ENCODE results near the gene PTPRM. TPM values are rescaled to one million over a fixed set of nuclear protein-coding genes. Genes with fewer than 3 reads are reported as not detected.

Gene PTPRM
- total and polyA plus RNA-seq, 4 donors: 118 to 160 (median 122) TPM

DNA sequence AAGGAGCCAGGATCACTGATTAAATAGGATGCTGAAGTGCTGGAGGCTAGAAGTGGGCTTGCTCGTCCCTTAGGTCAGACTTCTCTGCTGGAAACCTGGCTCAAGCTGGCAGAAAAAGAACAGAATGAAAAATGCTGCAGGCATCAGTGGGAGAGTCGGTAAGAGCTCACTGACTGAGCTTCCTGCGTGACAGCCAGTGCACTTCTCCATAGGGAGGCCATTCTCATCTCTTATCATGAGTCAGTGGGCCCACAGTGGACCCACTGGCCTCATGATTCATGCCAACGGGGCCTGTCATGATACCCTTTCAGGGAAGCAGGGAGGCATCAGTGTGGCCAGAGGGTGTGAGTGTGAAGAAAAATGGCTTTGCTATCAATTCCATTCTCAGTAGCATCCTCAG, 498.2 kb downstream of the PTPRM start:
- Histone ChIP-seq H3K4me3 (ENCODE audit: low read depth, low read length) (no peak overlapping the region), H3K9me3 (ENCODE audit: control insufficient read depth, insufficient read depth, low read length) (no peaks in the 10 kb centered on the region), H3K4me1 (ENCODE audit: control insufficient read depth, insufficient read depth, low read length) (no peaks in the 10 kb centered on the region), H3K27me3 (ENCODE audit: control insufficient read depth, insufficient read depth, low read length) (no peaks in the 10 kb centered on the region), H3K36me3 (ENCODE audit: control insufficient read depth, insufficient read depth, low read length) (no peaks in the 10 kb centered on the region), H3K27ac (ENCODE audit: low read depth, low read length) (no peak overlapping the region)
- 34% methylated on average over 3 of the region's 4 CpGs for WGBS (ENCODE audit: insufficient coverage)
- DNase-seq (ENCODE audit: low read depth in 4 of 6, low spot score in 6 of 6): peak in 1 of 6 donors; percentile 64

DNA sequence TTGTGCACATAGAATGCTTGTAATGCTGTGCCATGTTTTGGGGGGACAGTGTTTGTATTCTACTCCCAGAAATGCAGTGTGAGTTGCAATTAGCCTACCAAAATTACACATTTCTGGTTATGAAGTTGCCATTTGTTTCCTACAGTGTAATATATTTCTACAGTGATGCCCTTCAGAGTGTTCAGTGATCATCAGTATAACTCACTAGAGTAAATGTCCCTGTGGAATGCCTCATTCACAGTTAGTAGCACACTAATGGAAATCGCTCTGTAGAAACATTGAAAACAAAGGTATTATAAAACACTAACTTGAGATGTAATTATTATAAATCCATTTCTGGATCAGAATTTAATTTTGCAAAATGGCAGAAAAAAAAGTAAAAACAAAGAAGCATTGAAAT, 498.7 kb downstream of the PTPRM start:
- Histone ChIP-seq H3K9me3 (ENCODE audit: control insufficient read depth, insufficient read depth, low read length) (no peaks in the 10 kb centered on the region), H3K27ac (ENCODE audit: low read depth, low read length) (no peak overlapping the region), H3K36me3 (ENCODE audit: control insufficient read depth, insufficient read depth, low read length) (no peaks in the 10 kb centered on the region), H3K4me1 (ENCODE audit: control insufficient read depth, insufficient read depth, low read length) (no peaks in the 10 kb centered on the region), H3K4me3 (ENCODE audit: low read depth, low read length) (no peak overlapping the region), H3K27me3 (ENCODE audit: control insufficient read depth, insufficient read depth, low read length) (no peaks in the 10 kb centered on the region)
- DNase-seq (ENCODE audit: low read depth in 4 of 6, low spot score in 6 of 6): peak in 1 of 6 donors; percentile 57
- no CpG with 5 or more reads among the region's 1 CpG for WGBS (ENCODE audit: insufficient coverage)

DNA sequence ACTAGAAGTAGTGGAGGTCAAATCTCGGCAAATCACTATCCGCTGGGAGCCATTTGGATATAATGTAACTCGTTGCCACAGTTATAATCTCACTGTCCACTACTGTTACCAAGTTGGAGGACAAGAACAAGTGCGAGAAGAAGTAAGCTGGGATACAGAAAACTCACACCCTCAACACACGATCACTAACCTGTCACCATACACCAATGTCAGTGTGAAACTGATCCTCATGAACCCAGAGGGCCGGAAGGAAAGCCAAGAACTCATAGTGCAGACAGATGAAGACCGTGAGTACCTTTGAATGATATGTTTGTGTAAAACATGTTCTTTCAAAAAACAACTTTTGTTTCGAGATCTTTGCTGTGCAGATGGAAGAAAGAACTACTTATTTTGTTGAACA, 502.6 kb downstream of the PTPRM start:
- H3K4me3 ChIP-seq (ENCODE audit: low read depth, low read length): no peak overlapping the region
- H3K4me1 ChIP-seq (ENCODE audit: control insufficient read depth, insufficient read depth, low read length): no peaks in the 10 kb centered on the region
- no peak overlapping the region for H3K27ac ChIP-seq (ENCODE audit: low read depth, low read length)
- no CpG with 5 or more reads among the region's 8 CpGs for WGBS (ENCODE audit: insufficient coverage)
- H3K27me3 ChIP-seq (ENCODE audit: control insufficient read depth, insufficient read depth, low read length): no peaks in the 10 kb centered on the region
- H3K9me3 ChIP-seq (ENCODE audit: control insufficient read depth, insufficient read depth, low read length): no peaks in the 10 kb centered on the region
- DNase-seq (ENCODE audit: low read depth in 4 of 6, low spot score in 6 of 6): no peak
- H3K36me3 ChIP-seq (ENCODE audit: control insufficient read depth, insufficient read depth, low read length): no peaks in the 10 kb centered on the region

DNA sequence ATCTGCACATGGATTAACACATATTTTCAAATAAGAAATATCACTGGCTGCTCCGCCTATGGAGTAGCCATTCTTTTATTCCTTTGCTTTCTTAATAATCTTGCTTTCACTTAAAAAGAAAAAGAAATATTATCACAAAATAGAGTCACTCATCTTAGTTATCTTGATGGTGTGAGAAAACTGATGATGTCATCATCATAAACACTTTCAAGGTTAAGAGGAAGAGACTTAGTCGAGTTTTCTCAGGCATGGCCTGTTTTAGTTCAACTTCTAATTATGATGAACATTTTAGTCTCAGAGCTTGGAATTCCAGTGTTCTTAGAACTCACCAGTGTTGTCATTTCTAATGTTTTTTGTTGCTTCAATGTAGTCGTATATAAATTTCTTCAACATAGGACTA, 506.1 kb downstream of the PTPRM start:
- no peak for DNase-seq (ENCODE audit: low read depth in 4 of 6, low spot score in 6 of 6)
- H3K4me1 ChIP-seq (ENCODE audit: control insufficient read depth, insufficient read depth, low read length): no peaks in the 10 kb centered on the region
- WGBS (ENCODE audit: insufficient coverage): no CpG with 5 or more reads among the region's 3 CpGs
- no peaks in the 10 kb centered on the region for H3K9me3 ChIP-seq (ENCODE audit: control insufficient read depth, insufficient read depth, low read length)
- H3K36me3 ChIP-seq (ENCODE audit: control insufficient read depth, insufficient read depth, low read length): no peaks in the 10 kb centered on the region
- no peaks in the 10 kb centered on the region for H3K27me3 ChIP-seq (ENCODE audit: control insufficient read depth, insufficient read depth, low read length)
- no peak overlapping the region for H3K4me3 ChIP-seq (ENCODE audit: low read depth, low read length)
- no peak overlapping the region for H3K27ac ChIP-seq (ENCODE audit: low read depth, low read length)

DNA sequence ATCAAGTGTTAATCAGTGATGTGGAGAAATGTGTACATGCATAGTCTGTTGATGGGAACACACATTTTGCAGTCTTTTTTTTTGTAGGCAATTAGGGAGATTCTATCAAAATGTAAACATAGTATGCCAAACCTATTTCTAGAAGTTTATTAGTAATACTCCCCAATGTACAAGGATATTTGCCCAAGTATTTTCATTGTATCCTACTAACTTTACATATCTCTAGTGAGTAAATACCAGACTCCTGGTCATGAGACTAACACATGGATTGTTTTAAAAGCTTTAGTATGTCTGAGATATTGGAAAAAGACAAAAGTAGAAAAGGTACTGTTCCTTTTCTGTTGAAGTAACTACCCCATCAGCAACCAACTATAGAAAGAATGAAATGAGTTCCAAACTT, 513.0 kb downstream of the PTPRM start:
- no peaks in the 10 kb centered on the region for H3K9me3 ChIP-seq (ENCODE audit: control insufficient read depth, insufficient read depth, low read length)
- no peaks in the 10 kb centered on the region for H3K4me1 ChIP-seq (ENCODE audit: control insufficient read depth, insufficient read depth, low read length)
- H3K27me3 ChIP-seq (ENCODE audit: control insufficient read depth, insufficient read depth, low read length): no peaks in the 10 kb centered on the region
- no peaks in the 10 kb centered on the region for H3K36me3 ChIP-seq (ENCODE audit: control insufficient read depth, insufficient read depth, low read length)
- H3K4me3 ChIP-seq (ENCODE audit: low read depth, low read length): no peak overlapping the region
- no peak overlapping the region for H3K27ac ChIP-seq (ENCODE audit: low read depth, low read length)
- DNase-seq (ENCODE audit: low read depth in 4 of 6, low spot score in 6 of 6): no peak

DNA sequence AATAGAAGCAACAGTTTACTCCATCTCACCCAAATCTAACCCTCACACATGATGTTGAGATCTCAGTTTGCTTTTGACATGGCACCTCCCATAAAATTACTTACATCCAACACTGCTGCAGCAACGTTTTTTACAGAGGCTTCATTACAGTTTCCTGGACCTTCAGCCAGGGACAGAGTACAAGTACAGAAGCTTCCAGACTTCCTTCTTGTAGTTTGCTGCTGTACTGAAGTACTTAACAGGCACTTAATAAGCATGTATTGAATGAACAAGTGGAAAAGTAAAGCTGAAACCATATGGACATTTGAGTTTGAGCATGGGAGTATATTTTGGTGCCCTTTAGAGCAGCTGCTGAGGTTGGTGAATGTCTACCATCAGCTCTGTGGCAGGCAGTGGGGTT, 514.2 kb downstream of the PTPRM start:
- WGBS (ENCODE audit: insufficient coverage): 100% methylated on average over 1 of the region's 1 CpG
- no peak for DNase-seq (ENCODE audit: low read depth in 4 of 6, low spot score in 6 of 6)
- Histone ChIP-seq H3K4me3 (ENCODE audit: low read depth, low read length) (no peak overlapping the region), H3K9me3 (ENCODE audit: control insufficient read depth, insufficient read depth, low read length) (no peaks in the 10 kb centered on the region), H3K27ac (ENCODE audit: low read depth, low read length) (no peak overlapping the region), H3K4me1 (ENCODE audit: control insufficient read depth, insufficient read depth, low read length) (no peaks in the 10 kb centered on the region), H3K27me3 (ENCODE audit: control insufficient read depth, insufficient read depth, low read length) (no peaks in the 10 kb centered on the region), H3K36me3 (ENCODE audit: control insufficient read depth, insufficient read depth, low read length) (no peaks in the 10 kb centered on the region)

DNA sequence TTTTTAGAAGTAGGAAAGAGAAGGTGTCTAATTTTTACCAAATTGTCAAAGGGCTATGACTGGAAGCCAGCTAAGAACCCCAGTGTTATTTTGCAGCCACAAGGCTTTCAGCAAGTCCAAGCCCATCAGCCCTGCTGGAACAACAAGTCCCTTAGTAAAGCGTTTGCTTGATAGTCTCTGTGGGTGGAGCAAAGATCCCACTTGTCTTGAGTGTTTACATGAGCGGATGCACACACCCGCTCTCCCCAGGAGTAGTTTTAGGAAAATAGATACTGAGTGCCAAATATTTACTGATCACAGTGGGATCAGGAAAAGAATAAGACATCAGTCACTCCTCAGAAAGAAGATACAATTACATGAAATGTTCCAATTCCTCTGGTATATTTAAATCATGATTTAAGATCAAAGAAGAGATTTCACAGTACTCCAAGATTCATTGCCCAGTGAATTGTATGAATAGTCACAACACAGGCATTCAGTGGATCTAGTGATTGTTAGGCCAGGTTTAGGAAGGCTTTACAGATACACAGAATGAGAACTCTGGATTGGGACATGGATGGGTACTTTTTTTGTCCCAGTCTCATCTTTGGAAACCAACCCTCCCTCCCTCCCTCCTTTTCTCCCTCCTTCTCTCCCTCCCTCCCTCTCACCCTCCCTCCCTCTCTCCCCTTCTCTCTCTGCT, 514.9 kb downstream of the PTPRM start:
- no peak overlapping the region for H3K27ac ChIP-seq (ENCODE audit: low read depth, low read length)
- no peak overlapping the region for H3K4me3 ChIP-seq (ENCODE audit: low read depth, low read length)
- H3K27me3 ChIP-seq (ENCODE audit: control insufficient read depth, insufficient read depth, low read length): no peaks in the 10 kb centered on the region
- 43% methylated on average over 1 of the region's 3 CpGs for WGBS (ENCODE audit: insufficient coverage)
- DNase-seq (ENCODE audit: low read depth in 4 of 6, low spot score in 6 of 6): peak in 1 of 6 donors; percentile 51
- no peaks in the 10 kb centered on the region for H3K9me3 ChIP-seq (ENCODE audit: control insufficient read depth, insufficient read depth, low read length)
- no peaks in the 10 kb centered on the region for H3K4me1 ChIP-seq (ENCODE audit: control insufficient read depth, insufficient read depth, low read length)
- no peaks in the 10 kb centered on the region for H3K36me3 ChIP-seq (ENCODE audit: control insufficient read depth, insufficient read depth, low read length)

DNA sequence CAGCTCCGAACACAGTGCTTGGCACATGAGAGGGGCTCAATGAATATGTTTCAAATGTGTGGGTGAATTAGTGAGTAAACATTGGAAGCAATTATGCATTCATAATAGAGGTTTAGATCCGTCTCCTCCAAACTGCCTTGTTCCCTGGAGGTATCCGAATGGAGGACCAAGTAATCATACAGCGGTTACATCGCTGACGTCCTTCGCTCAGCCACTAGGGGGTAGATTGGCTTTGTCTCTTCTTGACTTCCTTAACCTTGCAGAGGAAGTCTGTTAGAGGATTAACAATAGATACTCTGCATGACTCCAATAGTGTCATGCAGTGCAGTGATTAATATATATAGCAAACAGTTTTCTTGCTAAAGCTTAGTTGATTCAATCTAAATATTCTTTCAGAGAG, 517.0 kb downstream of the PTPRM start:
- Histone ChIP-seq H3K4me3 (ENCODE audit: low read depth, low read length) (no peak overlapping the region), H3K27ac (ENCODE audit: low read depth, low read length) (no peak overlapping the region), H3K36me3 (ENCODE audit: control insufficient read depth, insufficient read depth, low read length) (no peaks in the 10 kb centered on the region), H3K27me3 (ENCODE audit: control insufficient read depth, insufficient read depth, low read length) (no peaks in the 10 kb centered on the region), H3K4me1 (ENCODE audit: control insufficient read depth, insufficient read depth, low read length) (no peaks in the 10 kb centered on the region), H3K9me3 (ENCODE audit: control insufficient read depth, insufficient read depth, low read length) (no peaks in the 10 kb centered on the region)
- no CpG with 5 or more reads among the region's 7 CpGs for WGBS (ENCODE audit: insufficient coverage)
- DNase-seq (ENCODE audit: low read depth in 4 of 6, low spot score in 6 of 6): peak in 2 of 6 donors; percentile 44 to 77

DNA sequence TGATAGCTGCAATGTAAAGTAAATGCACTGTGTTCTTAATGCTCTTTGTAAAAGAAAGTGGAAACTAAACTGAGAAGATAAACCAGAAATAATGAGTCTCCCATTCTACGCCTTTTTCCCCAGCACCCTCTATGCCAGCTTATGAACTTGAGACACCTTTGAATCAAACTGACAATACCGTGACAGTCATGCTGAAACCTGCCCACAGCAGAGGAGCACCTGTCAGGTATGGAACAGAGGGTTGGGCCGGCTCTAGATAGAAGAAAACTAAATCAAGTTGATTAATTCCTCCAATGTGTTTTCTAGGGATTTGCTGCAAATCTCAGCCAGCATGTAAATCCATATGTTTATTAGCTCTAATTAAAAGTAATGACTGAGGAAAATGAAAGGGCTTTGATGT, 521.5 kb downstream of the PTPRM start:
- no peaks in the 10 kb centered on the region for H3K36me3 ChIP-seq (ENCODE audit: control insufficient read depth, insufficient read depth, low read length)
- no peaks in the 10 kb centered on the region for H3K9me3 ChIP-seq (ENCODE audit: control insufficient read depth, insufficient read depth, low read length)
- no peak overlapping the region for H3K4me3 ChIP-seq (ENCODE audit: low read depth, low read length)
- WGBS (ENCODE audit: insufficient coverage): no CpG with 5 or more reads among the region's 3 CpGs
- no peak overlapping the region for H3K27ac ChIP-seq (ENCODE audit: low read depth, low read length)
- no peak for DNase-seq (ENCODE audit: low read depth in 4 of 6, low spot score in 6 of 6)
- no peaks in the 10 kb centered on the region for H3K27me3 ChIP-seq (ENCODE audit: control insufficient read depth, insufficient read depth, low read length)
- no peaks in the 10 kb centered on the region for H3K4me1 ChIP-seq (ENCODE audit: control insufficient read depth, insufficient read depth, low read length)

DNA sequence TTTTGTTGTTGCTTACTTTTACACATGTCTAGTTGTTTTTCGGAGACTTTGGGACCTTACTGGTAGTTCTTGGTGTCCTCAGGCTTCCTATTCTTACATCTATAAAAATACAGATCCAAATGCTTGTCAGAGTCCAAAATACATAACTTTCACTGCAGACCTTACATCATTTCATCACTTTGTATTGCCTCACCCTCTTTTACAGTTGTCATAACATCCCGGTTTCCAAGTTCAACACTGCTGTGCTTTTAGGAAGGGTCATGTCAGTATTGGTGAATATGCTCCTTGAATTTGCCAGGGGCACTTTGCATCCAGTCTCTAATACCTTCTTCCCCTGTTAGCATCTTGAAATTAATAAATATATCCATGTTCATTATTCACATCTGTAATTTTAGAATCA, 523.9 kb downstream of the PTPRM start:
- Histone ChIP-seq H3K27ac (ENCODE audit: low read depth, low read length) (no peak overlapping the region), H3K9me3 (ENCODE audit: control insufficient read depth, insufficient read depth, low read length) (no peaks in the 10 kb centered on the region), H3K27me3 (ENCODE audit: control insufficient read depth, insufficient read depth, low read length) (no peaks in the 10 kb centered on the region), H3K4me3 (ENCODE audit: low read depth, low read length) (no peak overlapping the region), H3K4me1 (ENCODE audit: control insufficient read depth, insufficient read depth, low read length) (no peaks in the 10 kb centered on the region), H3K36me3 (ENCODE audit: control insufficient read depth, insufficient read depth, low read length) (no peaks in the 10 kb centered on the region)
- WGBS (ENCODE audit: insufficient coverage): 88% methylated on average over 1 of the region's 2 CpGs
- peak in 1 of 6 donors; percentile 58 for DNase-seq (ENCODE audit: low read depth in 4 of 6, low spot score in 6 of 6)

Data from spinal cord (tissue), 10 donors.